ENCODE data around the gene RIN2. TPM values are rescaled to one million over a fixed set of nuclear protein-coding genes. Genes with fewer than 3 reads are reported as not detected.

Gene RIN2
- total RNA-seq, 3 donors from 2014 or later (not counting 1 experiment from before 2014, with no cell fraction given), result 0.72 to 2.7 (median 2.7) TPM

DNA sequence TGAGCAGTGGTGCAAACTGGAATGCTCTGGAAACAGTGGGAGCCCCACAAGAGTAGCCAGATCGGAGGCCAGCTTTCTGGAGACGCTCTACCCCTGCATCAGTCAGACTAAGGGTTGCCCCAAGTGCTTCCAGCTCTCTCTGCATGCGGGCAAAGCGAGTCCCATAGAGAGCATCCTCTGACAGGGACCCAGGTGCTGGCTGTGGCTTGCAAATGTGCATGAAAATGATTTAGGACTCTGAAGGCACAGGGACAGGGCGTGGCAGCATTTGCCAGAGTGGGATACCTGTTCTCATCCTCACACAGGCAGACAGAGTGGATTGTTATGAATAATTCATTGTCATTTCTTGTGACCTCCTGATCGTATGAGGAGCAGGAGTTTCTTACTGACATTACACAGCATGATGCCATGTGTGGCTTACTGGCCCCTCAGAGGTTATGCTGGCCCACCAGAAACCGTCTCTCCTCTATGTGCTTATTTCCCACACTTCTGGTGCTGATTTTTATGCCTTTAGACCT lies 10.3 kb downstream of the RIN2 start:
- Histone ChIP-seq H3K36me3 (ENCODE audit: control insufficient read depth, insufficient read depth, low read length) (no peaks in the 10 kb centered on the region), H3K4me1 (ENCODE audit: control insufficient read depth, insufficient read depth, low read length) (no peaks in the 10 kb centered on the region), H3K4me3 (ENCODE audit: low read length) (no peak overlapping the region), H3K27me3 (ENCODE audit: control insufficient read depth, insufficient read depth, low read length) (no peaks in the 10 kb centered on the region), H3K9me3 (ENCODE audit: control insufficient read depth, insufficient read depth, low read length) (no peaks in the 10 kb centered on the region), H3K27ac (ENCODE audit: low read length) (no peak overlapping the region)
- ATAC-seq (no peak), DNase-seq (no peak)
- Mint-ChIP-seq H3K27ac (no peak overlapping the region), H3K9me3 (no peaks in the 10 kb centered on the region), H3K27me3 (ENCODE audit: low read depth in 2 of 2) (peaks cover 13 to 23% of the 10 kb centered on the region in 2 donors), H3K4me3 (no peak overlapping the region), H3K36me3 (no peaks in the 10 kb centered on the region), H3K4me1 (no peaks in the 10 kb centered on the region)
- WGBS (ENCODE audit: insufficient coverage), result 76% methylated on average over 7 of the region's 7 CpGs
- intact Hi-C loops (cut with micrococcal nuclease), result no loop called here
- TF ChIP-seq, protein P1, sequence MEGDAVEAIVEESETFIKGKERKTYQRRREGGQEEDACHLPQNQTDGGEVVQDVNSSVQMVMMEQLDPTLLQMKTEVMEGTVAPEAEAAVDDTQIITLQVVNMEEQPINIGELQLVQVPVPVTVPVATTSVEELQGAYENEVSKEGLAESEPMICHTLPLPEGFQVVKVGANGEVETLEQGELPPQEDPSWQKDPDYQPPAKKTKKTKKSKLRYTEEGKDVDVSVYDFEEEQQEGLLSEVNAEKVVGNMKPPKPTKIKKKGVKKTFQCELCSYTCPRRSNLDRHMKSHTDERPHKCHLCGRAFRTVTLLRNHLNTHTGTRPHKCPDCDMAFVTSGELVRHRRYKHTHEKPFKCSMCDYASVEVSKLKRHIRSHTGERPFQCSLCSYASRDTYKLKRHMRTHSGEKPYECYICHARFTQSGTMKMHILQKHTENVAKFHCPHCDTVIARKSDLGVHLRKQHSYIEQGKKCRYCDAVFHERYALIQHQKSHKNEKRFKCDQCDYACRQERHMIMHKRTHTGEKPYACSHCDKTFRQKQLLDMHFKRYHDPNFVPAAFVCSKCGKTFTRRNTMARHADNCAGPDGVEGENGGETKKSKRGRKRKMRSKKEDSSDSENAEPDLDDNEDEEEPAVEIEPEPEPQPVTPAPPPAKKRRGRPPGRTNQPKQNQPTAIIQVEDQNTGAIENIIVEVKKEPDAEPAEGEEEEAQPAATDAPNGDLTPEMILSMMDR (IDR thresholded peaks at IDR 0.05), result no peak

DNA sequence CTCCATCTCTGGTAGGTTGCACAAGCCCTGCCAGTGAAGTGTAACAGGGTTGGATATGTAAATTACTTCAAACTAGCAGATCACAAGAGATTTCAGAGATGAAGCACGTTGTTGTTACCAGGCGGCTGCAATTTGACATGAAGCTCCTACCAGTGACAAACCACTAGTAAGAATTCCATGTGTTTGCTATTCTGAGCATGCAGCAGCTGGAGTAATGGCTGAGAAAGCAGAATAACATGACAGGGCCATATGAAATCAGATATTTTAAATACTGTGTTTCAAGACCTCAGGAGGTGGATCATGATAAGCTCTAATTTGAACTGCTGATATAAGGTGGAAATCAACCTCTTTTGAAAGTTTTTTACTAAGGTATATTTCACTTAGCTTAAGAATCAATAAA lies 11.4 kb downstream of the RIN2 start:
- no peak overlapping the region for H3K27ac Mint-ChIP-seq
- intact Hi-C loops (cut with micrococcal nuclease), result no loop called here
- no peaks in the 10 kb centered on the region for H3K4me1 ChIP-seq (ENCODE audit: control insufficient read depth, insufficient read depth, low read length)
- no peaks in the 10 kb centered on the region for H3K9me3 ChIP-seq (ENCODE audit: control insufficient read depth, insufficient read depth, low read length)
- H3K36me3 ChIP-seq (ENCODE audit: control insufficient read depth, insufficient read depth, low read length), result no peaks in the 10 kb centered on the region
- no peaks in the 10 kb centered on the region for H3K4me1 Mint-ChIP-seq
- 67% methylated on average over 2 of the region's 2 CpGs for WGBS (ENCODE audit: insufficient coverage)
- H3K27ac ChIP-seq (ENCODE audit: low read length), result no peak overlapping the region
- no peak overlapping the region for H3K4me3 Mint-ChIP-seq
- peaks cover 13 to 23% of the 10 kb centered on the region in 2 donors for H3K27me3 Mint-ChIP-seq (ENCODE audit: low read depth in 2 of 2)
- H3K9me3 Mint-ChIP-seq, result no peaks in the 10 kb centered on the region
- DNase-seq (no peak), ATAC-seq (no peak)
- no peak overlapping the region for H3K4me3 ChIP-seq (ENCODE audit: low read length)
- TF ChIP-seq, protein P1 (IDR thresholded peaks at IDR 0.05), result no peak
- no peaks in the 10 kb centered on the region for H3K27me3 ChIP-seq (ENCODE audit: control insufficient read depth, insufficient read depth, low read length)
- no peaks in the 10 kb centered on the region for H3K36me3 Mint-ChIP-seq

DNA sequence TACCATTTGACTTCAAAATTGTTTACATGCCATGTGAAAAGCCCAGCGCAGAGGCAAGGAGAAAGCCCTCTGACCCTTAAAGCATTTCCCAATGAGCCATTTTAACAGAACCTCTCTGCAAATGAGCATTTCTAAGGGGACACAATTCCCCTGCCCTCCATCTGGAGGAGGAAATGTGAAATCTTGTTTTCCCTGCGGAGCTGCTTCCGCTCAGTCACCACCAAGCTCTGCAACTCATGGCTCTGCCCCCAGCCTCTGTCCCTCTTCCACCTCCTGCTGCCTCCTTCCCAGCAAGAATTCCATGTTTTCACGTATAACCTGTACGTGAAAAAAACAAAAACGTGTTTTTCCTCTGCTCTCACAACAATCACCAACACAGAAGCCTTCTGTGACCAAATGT lies 12.3 kb downstream of the RIN2 start:
- Mint-ChIP-seq H3K36me3 (no peaks in the 10 kb centered on the region), H3K4me1 (no peaks in the 10 kb centered on the region), H3K4me3 (no peak overlapping the region), H3K27me3 (ENCODE audit: low read depth in 2 of 2) (peaks cover 13 to 23% of the 10 kb centered on the region in 2 donors), H3K9me3 (no peaks in the 10 kb centered on the region), H3K27ac (no peak overlapping the region)
- DNase-seq (no peak), ATAC-seq (no peak)
- Histone ChIP-seq H3K36me3 (ENCODE audit: control insufficient read depth, insufficient read depth, low read length) (no peaks in the 10 kb centered on the region), H3K27ac (ENCODE audit: low read length) (no peak overlapping the region), H3K27me3 (ENCODE audit: control insufficient read depth, insufficient read depth, low read length) (no peaks in the 10 kb centered on the region), H3K4me3 (ENCODE audit: low read length) (no peak overlapping the region), H3K9me3 (ENCODE audit: control insufficient read depth, insufficient read depth, low read length) (no peaks in the 10 kb centered on the region), H3K4me1 (ENCODE audit: control insufficient read depth, insufficient read depth, low read length) (no peaks in the 10 kb centered on the region)
- 90% methylated on average over 6 of the region's 6 CpGs for WGBS (ENCODE audit: insufficient coverage)
- TF ChIP-seq, protein P1 (IDR thresholded peaks at IDR 0.05), result no peak
- intact Hi-C loops (cut with micrococcal nuclease), result no loop called here

DNA sequence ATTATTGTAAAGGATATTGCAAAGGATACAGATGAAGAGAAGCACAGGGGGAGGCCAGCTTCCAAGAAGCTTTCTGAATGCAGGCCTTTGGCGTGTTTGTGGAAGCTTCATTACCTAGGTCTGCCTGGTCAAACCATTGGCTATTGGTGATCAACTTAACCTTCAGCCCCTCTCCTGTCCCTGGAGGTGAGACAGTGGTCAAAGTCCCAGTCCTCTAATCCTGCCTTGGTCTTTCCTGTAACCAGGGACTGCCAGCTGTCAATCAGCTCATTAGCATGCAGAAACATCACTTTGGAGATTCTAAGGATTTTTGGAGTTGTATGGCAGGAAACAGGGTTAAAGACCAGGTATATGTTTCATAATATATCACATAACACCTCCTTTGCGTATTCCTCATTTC lies 13.0 kb downstream of the RIN2 start:
- TF ChIP-seq, protein P1 (IDR thresholded peaks at IDR 0.05), result no peak
- no peaks in the 10 kb centered on the region for H3K27me3 ChIP-seq (ENCODE audit: control insufficient read depth, insufficient read depth, low read length)
- no peaks in the 10 kb centered on the region for H3K36me3 Mint-ChIP-seq
- H3K36me3 ChIP-seq (ENCODE audit: control insufficient read depth, insufficient read depth, low read length), result no peaks in the 10 kb centered on the region
- 95% methylated on average over 2 of the region's 2 CpGs for WGBS (ENCODE audit: insufficient coverage)
- no peak overlapping the region for H3K27ac Mint-ChIP-seq
- intact Hi-C loops (cut with micrococcal nuclease), result no loop called here
- H3K4me3 Mint-ChIP-seq, result no peak overlapping the region
- H3K27me3 Mint-ChIP-seq (ENCODE audit: low read depth in 2 of 2), result peaks cover 13 to 21% of the 10 kb centered on the region in 2 donors
- H3K9me3 ChIP-seq (ENCODE audit: control insufficient read depth, insufficient read depth, low read length), result no peaks in the 10 kb centered on the region
- DNase-seq, result no peak
- no peaks in the 10 kb centered on the region for H3K4me1 ChIP-seq (ENCODE audit: control insufficient read depth, insufficient read depth, low read length)
- no peak overlapping the region for H3K4me3 ChIP-seq (ENCODE audit: low read length)
- no peaks in the 10 kb centered on the region for H3K4me1 Mint-ChIP-seq
- ATAC-seq, result no peak
- no peaks in the 10 kb centered on the region for H3K9me3 Mint-ChIP-seq
- no peak overlapping the region for H3K27ac ChIP-seq (ENCODE audit: low read length)

Measured in natural killer cell (primary cell).